Fibroblast of the aortic adventitia (primary cell): ENCODE measurements around the gene ACTN1. TPM values are rescaled to one million over a fixed set of nuclear protein-coding genes. Genes with fewer than 3 reads are reported as not detected.

Experiments
- DNase-seq: peaks from one replicate; pipeline ENCODE4 v3.0.0-alpha.2; 2010; ENCODE audit warnings: low read depth
- H3K4me3 ChIP-seq: 2 replicates; pipeline ENCODE4 v1.5.1; 2011; ENCODE audit warnings: low read depth, mild to moderate bottlenecking, control low read depth, low read length, moderate library complexity
- total RNA-seq: library from RNA; depleted of rRNA; stranded (reverse); fragments of >200 nt; gene quantifications from 2 replicates; pipeline ENCODE4 v1.2.3, GENCODE V29; 2012; ENCODE audit warnings: low replicate concordance
- TF ChIP-seq, protein P1 (sequence below): IDR thresholded peaks from 2 replicates; pipeline ENCODE4 v1.5.1; 2011; ENCODE audit warnings: mild to moderate bottlenecking, low read length, control low read depth, inconsistent platforms; ENCODE audit not compliant: insufficient read depth

ACTN1 gene
- total RNA-seq, 1 donor, result 114 TPM

DNA sequence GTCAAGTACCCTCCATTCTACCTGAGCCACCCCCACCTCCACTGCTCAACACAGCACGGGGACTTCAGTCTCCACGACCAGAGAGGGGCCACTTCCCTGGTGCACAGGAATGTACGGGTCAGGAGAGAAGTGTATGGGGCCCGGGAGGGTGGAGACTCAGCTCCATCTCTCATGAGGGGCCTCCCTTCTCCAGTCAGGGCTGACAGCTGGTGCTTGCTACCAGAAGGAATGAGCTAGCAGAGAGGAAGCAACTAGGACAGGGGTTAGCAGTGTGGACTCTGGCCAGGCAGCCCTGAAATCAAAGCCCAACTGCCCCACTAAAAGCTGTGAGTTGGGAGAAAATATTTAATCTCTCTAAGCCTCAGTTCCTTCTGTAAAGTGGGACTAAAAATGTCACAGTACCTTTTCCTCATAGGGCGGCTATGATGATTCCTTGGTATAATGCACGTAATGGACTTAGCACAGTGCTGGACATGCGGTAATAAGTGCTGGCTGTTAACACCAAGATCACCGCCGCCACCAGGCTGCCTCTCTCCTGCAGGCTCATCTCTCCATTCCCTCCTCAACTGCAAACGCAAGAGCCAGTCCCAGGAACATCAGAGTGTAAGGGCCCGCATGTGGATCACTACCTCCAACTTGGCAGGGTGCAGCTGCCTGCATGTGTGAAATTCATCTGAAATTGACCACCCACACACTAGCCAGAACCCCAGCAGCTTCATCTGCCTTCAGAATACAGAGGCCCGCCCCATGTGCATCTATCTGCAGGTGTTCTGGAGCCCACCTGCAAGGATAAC is 14.6 kb downstream of the ACTN1 start:
- H3K4me3 ChIP-seq, result no peak overlapping the region
- no peak for DNase-seq
- TF ChIP-seq, protein P1, sequence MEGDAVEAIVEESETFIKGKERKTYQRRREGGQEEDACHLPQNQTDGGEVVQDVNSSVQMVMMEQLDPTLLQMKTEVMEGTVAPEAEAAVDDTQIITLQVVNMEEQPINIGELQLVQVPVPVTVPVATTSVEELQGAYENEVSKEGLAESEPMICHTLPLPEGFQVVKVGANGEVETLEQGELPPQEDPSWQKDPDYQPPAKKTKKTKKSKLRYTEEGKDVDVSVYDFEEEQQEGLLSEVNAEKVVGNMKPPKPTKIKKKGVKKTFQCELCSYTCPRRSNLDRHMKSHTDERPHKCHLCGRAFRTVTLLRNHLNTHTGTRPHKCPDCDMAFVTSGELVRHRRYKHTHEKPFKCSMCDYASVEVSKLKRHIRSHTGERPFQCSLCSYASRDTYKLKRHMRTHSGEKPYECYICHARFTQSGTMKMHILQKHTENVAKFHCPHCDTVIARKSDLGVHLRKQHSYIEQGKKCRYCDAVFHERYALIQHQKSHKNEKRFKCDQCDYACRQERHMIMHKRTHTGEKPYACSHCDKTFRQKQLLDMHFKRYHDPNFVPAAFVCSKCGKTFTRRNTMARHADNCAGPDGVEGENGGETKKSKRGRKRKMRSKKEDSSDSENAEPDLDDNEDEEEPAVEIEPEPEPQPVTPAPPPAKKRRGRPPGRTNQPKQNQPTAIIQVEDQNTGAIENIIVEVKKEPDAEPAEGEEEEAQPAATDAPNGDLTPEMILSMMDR, result no peak

DNA sequence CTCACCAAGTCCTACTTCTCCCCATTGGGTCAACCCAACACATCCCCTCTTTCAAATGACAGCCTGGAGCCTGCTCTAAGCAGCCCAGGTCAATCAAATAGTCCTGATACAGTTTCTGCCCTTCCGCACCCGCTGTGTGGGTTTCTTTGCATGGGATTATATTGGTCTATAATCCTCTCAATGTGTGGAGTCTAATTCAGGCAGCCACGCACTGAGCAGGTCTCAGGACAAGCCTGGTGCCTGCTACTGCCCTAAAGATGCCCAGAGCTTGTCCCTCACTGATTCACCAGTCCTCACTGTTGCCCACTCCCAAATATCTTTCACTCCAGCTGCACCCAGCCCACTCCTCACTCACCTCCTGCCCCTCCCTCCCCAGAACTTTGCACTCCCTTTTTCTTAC is 16.4 kb downstream of the ACTN1 start:
- H3K4me3 ChIP-seq, result no peak overlapping the region
- no peak for DNase-seq
- TF ChIP-seq, protein P1, result no peak

DNA sequence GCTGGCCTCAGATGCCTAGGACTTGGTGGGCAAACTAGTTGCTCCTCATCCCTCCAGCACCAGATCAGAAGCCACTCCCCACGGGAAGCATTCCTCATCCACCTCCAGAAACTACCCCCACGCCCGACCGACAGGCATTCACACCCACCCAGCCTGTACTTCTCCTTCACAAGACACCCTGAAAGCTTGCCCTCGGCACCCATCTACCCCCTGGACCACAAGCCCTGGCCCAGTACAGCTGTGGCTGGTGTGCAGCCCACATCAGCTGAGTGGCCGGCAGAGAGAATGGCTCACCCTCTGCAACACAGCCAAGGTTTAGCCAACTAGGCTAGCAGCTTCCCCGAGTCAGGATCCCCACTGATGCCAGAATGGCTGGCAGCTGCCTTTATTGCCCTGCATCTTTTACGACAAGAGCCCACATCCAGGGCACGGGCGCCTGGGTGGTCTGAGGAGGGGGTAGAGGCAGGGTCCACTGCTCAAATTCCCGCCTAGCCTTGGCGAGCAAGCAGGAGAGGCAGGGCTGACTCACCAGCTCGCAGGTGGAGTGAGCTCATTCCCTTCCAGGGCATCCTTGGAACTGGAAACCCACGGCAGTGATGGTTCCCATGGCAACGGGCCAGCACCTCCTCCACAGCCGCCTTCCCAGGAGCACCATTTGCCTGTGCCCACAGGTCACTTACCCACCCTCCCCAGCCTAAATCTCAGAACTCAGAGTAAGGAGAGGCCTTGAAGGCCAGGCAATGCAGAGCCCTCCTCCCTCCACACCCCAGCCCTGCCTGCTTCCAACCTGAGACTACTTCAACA is 17.1 kb downstream of the ACTN1 start:
- H3K4me3 ChIP-seq, result no peak overlapping the region
- DNase-seq, result no peak
- TF ChIP-seq, protein P1, result no peak

DNA sequence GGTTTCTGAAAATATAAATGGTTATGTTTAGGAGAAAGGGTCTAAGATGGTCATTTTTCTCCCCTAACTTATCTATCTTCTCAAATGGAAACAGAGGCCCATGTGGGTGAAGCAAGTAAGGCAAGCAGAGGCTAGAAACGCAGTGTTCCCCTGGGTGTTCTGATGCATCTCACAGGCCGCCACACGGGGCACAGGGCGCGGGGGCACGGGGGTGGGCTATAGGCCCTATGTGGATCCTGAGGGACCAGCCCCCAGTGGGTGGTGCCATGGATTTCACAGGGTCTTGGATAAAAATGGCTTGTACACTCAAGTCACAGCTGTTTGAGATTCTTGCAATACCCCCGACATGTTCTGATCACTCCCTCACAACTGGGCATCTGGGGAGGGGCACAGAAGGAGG is 17.7 kb downstream of the ACTN1 start:
- DNase-seq, result no peak
- no peak overlapping the region for H3K4me3 ChIP-seq
- TF ChIP-seq, protein P1, result no peak

DNA sequence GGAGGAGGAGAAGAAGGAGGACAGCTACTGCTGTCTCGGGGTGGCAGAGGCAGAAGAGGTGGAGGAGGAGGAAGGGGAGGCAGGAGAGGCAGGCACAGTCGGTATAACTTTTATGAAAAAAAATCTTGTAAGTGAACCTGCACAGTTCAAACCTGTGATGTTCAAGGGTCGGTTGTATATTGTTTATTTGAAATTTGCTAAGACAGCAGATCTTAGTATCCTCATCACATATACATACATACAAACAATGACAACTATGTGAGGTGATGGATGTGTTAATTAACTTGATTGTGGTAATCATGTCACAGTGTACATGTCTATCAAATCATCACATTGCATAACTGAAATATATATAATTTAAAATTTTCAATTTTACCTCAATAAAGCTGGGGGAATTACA is 19.0 kb downstream of the ACTN1 start:
- DNase-seq, result no peak
- no peak overlapping the region for H3K4me3 ChIP-seq
- TF ChIP-seq, protein P1, result no peak

DNA sequence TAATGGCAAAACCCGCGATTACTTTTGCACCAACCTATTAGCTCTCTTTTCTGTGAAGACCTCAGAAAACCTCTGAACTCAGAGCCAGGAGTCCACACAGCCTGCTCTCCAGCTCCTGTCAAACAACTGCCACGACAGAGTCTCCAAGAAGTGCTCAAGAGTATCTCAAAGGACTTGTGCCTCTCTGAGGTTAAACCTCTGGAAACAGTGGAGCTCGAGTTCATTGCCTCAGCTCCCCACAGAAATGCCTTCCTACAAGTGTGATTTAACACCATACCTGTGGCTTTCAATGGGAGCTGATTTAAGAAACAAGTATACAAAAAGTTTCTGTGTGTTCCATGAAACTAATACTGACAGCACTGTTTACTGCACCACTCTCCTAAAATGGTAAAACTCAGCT is 20.1 kb downstream of the ACTN1 start:
- TF ChIP-seq, protein P1, result no peak
- H3K4me3 ChIP-seq, result no peak overlapping the region
- DNase-seq, result no peak
